Measurements from ENCODE around the gene VEGFA. TPM values are rescaled to one million over a fixed set of nuclear protein-coding genes. Genes with fewer than 3 reads are reported as not detected.

The VEGFA gene
- total RNA-seq, 4 donors from 2014 or later = 28.0 to 107 (median 80.8) TPM

DNA sequence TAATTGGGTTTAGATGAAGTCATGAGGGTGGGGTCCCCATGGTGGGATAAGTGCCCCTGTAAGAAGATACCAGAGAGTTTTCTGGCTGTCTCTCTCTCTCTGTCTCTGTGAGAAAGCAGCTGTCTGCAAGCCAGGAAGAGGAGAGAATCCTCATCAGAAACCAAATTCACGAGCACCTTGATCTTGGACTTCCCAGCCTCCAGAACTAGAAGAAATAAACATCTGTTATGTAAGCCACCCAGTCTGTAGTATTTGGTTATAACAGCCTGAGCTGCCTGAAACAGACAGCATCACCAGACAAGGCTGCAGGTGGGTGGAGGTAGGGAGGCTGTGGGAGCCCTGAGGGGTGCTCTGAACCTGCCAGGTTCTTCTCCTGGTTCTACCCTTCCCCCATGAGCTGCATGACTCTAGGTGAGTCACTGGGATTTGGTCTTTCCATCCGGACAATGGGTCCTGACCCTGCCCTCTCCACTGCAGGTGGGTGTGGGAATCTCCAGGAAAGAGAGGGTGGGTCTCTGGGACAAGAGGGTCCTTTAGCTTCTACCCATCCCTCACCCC, 34.3 kb upstream of the VEGFA start:
- Histone ChIP-seq H3K36me3 (no peaks in the 10 kb centered on the region), H3K27me3 (no peaks in the 10 kb centered on the region), H3K9me3 (peaks cover 0 to 14% (median 4%) of the 10 kb centered on the region in 3 donors), H3K27ac (no peak overlapping the region), H3K4me1 (peaks cover 7 to 13% (median 9%) of the 10 kb centered on the region in 3 donors), H3K4me3 (no peak overlapping the region)
- 56 to 100% methylated on average over 1 of the region's 2 CpGs for WGBS, 2 donors
- TF ChIP-seq, protein P1, sequence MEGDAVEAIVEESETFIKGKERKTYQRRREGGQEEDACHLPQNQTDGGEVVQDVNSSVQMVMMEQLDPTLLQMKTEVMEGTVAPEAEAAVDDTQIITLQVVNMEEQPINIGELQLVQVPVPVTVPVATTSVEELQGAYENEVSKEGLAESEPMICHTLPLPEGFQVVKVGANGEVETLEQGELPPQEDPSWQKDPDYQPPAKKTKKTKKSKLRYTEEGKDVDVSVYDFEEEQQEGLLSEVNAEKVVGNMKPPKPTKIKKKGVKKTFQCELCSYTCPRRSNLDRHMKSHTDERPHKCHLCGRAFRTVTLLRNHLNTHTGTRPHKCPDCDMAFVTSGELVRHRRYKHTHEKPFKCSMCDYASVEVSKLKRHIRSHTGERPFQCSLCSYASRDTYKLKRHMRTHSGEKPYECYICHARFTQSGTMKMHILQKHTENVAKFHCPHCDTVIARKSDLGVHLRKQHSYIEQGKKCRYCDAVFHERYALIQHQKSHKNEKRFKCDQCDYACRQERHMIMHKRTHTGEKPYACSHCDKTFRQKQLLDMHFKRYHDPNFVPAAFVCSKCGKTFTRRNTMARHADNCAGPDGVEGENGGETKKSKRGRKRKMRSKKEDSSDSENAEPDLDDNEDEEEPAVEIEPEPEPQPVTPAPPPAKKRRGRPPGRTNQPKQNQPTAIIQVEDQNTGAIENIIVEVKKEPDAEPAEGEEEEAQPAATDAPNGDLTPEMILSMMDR (IDR thresholded peaks at IDR 0.05) = no peak
- TF ChIP-seq POLR2A (IDR thresholded peaks at IDR 0.05) = no peak
- no peak for DNase-seq
- intact Hi-C loops (cut with DNase I) = no loop called here

DNA sequence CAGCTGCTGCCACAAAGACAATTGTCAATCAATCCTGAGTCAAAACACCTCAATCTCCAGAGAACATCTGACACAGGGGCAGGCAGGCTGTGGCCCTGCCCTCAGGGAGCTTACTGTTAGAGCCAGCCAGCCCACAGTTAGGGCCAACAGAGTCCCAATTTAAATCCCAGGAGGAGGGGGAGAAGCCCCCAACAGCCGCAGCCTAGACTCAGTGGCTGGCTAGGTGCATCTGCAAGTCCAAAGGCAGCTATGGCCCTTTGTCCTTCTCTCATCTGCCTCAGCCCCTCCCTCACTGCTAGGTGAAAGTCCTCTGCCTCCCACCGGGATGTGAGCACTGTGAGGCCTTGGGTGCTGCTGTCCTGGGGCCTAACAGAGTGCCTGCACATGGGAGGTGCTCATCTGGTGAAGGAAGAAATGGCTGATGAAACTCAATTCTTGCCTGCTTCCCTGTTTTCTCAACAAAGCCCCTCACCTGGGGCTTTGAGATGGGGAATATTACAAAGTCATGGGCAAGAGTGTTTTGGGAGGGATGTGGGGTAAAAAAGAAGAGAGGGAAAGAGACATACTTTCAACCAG, 33.7 kb upstream of the VEGFA start:
- Histone ChIP-seq H3K4me1 (peaks cover 7 to 13% (median 9%) of the 10 kb centered on the region in 3 donors), H3K9me3 (peaks cover 0 to 8% (median 0%) of the 10 kb centered on the region in 3 donors), H3K27me3 (no peaks in the 10 kb centered on the region), H3K36me3 (no peaks in the 10 kb centered on the region), H3K27ac (no peak overlapping the region), H3K4me3 (no peak overlapping the region)
- intact Hi-C loops (cut with DNase I) = no loop called here
- no peak for DNase-seq
- TF ChIP-seq, protein P1 (IDR thresholded peaks at IDR 0.05) = no peak
- no peak for TF ChIP-seq POLR2A (IDR thresholded peaks at IDR 0.05)
- 100% methylated on average over 1 of the region's 2 CpGs; no CpG with 5 or more reads in 1 of the 2 donors for WGBS, 2 donors

DNA sequence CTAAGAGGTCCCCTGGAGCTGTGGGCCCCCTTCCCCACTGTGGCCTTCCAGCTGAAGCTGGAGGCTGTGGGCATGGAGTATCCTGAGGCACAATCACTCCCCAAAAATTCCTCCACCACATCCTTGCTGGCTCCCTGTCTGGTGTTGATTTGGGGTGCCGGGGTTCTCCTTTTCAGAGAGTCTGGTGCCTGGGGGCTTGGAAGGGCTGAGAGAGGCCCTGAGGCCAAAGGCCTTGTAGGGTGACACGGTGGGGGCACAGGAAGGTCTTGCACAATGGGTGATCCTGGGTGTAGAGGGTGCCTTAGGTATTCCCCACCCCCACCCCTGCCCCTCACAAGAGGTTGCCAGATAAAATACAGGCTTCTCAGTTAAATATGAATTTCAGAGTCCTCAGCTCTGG, 33.2 kb upstream of the VEGFA start:
- peaks cover 0 to 2% (median 0%) of the 10 kb centered on the region in 3 donors for H3K9me3 ChIP-seq
- H3K36me3 ChIP-seq = no peaks in the 10 kb centered on the region
- no peak overlapping the region for H3K27ac ChIP-seq
- no peak for TF ChIP-seq POLR2A (IDR thresholded peaks at IDR 0.05)
- TF ChIP-seq, protein P1 (IDR thresholded peaks at IDR 0.05) = no peak
- H3K4me1 ChIP-seq = peaks cover 7 to 13% (median 9%) of the 10 kb centered on the region in 3 donors
- no peak overlapping the region for H3K4me3 ChIP-seq
- 38% methylated on average over 1 of the region's 2 CpGs; no CpG with 5 or more reads in 1 of the 2 donors for WGBS, 2 donors
- no peak for DNase-seq
- no peaks in the 10 kb centered on the region for H3K27me3 ChIP-seq
- intact Hi-C loops (cut with DNase I) = no loop called here

DNA sequence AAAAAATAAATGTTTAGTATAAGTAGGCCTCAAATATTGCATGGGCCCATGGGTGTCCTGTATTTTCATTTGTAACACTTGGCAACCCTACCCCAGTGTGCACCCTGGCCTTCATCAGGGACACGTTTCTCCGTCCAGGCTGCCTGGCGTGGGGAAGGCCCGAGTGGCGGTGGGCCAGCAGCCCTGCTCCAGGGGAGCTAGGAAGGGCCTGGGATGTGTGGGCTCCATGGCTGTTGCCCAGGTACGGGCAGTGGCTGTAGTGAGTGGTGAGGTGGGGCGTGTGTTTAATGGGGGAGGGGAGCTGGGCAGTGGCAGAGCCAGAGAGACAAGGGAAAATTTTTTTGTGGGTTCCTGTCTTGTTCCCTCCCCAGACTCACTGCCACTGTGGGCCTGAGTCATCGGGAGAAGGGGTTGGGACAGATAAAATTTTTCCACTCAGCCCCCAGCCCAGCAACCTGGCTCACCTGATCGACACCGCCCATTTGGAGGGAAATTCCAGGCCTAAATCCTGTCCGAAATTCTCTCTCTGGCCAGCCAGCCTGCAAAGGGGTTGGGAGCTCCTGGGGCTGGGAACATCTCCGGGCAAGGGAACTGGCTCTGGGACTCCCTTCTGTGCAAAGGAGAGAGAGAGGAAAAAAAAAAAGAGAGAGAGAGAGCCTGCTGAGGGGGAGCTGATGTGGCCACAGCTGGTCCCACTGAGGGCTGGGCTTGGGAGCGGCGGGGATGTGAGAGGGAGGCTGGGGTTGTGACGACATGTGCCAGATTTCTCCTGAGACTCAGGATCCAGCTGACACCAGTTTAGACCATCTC, 32.5 kb upstream of the VEGFA start:
- no peak for DNase-seq
- Histone ChIP-seq H3K4me1 (peaks cover 7 to 13% (median 9%) of the 10 kb centered on the region in 3 donors), H3K9me3 (no peaks in the 10 kb centered on the region), H3K36me3 (no peaks in the 10 kb centered on the region), H3K27ac (no peak overlapping the region), H3K27me3 (no peaks in the 10 kb centered on the region), H3K4me3 (no peak overlapping the region)
- TF ChIP-seq, protein P1 (IDR thresholded peaks at IDR 0.05) = no peak
- TF ChIP-seq POLR2A (IDR thresholded peaks at IDR 0.05) = no peak
- intact Hi-C loops (cut with DNase I) = no loop called here
- WGBS, 2 donors = 56 to 61% methylated on average over 10 to 14 of the region's 15 CpGs

- intact Hi-C loops (cut with DNase I) = no loop called here
- 100% methylated on average over 1 of the region's 3 CpGs for WGBS, 2 donors
- Histone ChIP-seq H3K36me3 (no peaks in the 10 kb centered on the region), H3K9me3 (no peaks in the 10 kb centered on the region), H3K4me3 (no peak overlapping the region), H3K4me1 (peaks cover 7 to 13% (median 9%) of the 10 kb centered on the region in 3 donors), H3K27me3 (no peaks in the 10 kb centered on the region), H3K27ac (no peak overlapping the region)
- TF ChIP-seq POLR2A (IDR thresholded peaks at IDR 0.05) = no peak
- TF ChIP-seq, protein P1 (IDR thresholded peaks at IDR 0.05) = no peak
- no peak for DNase-seq
Measured at GRCh38 chr6:43738267-43738676, 31.7 kb upstream of the VEGFA start.

Measured in esophagus squamous epithelium (tissue), 5 donors.